Hematopoietic multipotent progenitor cell treated with erythropoietin and hydrocortisone succinate and interleukin-3 and kit ligand, for 15 days (in vitro differentiated cells): ENCODE data around the gene RESF1.
A peak's percentile ranks its signal among the peaks of the same experiment; 100 is the strongest.
"Not testable (repeated sequence)": the region's sequence is repeated elsewhere in the genome, so short reads cannot be mapped to it uniquely, and the experiment has no call there.

Source experiments
- DNase-seq: peaks from one replicate; pipeline ENCODE4 v3.0.0-alpha.2; 2015; ENCODE audit warnings: low spot score

The RESF1 gene

GRCh38 chr12:31959161-31959700 is at the start of gene RESF1:
RESF1 (plus strand) TSS chr12:31959415; CDS start chr12:31980956, 21,541 bp downstream.
- peak; percentile 89 for DNase-seq

- no peak for DNase-seq
Measured at GRCh38 chr12:31914927-31915326, 44.3 kb upstream of the RESF1 start.

GRCh38 chr12:31915446-31915845 is 43.8 kb upstream of the RESF1 start:
- no peak for DNase-seq

GRCh38 chr12:31922341-31923062 is 36.7 kb upstream of the RESF1 start:
- DNase-seq = no peak

GRCh38 chr12:31923063-31923412 is 36.2 kb upstream of the RESF1 start:
- DNase-seq = no peak

GRCh38 chr12:31928246-31929026 is 30.8 kb upstream of the RESF1 start:
- DNase-seq = no peak

- DNase-seq = no peak
Measured at GRCh38 chr12:31929027-31929526, 30.1 kb upstream of the RESF1 start.

GRCh38 chr12:31931796-31932715 is 27.2 kb upstream of the RESF1 start:
- no peak for DNase-seq

- DNase-seq = no peak
Measured at GRCh38 chr12:31944299-31944698, 14.9 kb upstream of the RESF1 start.

GRCh38 chr12:31947971-31948370 is 11.2 kb upstream of the RESF1 start:
- DNase-seq = no peak

- DNase-seq = not testable (repeated sequence)
Measured at GRCh38 chr12:31948697-31949359, 10.4 kb upstream of the RESF1 start.

GRCh38 chr12:31950088-31950487 is 9.1 kb upstream of the RESF1 start:
- DNase-seq = no peak

GRCh38 chr12:31950492-31950891 is 8.7 kb upstream of the RESF1 start:
- no peak for DNase-seq

- DNase-seq = no peak
Measured at GRCh38 chr12:31951008-31951407, 8.2 kb upstream of the RESF1 start.

- DNase-seq = no peak
Measured at GRCh38 chr12:31951939-31952338, 7.3 kb upstream of the RESF1 start.

- no peak for DNase-seq
Measured at GRCh38 chr12:31952418-31952817, 6.8 kb upstream of the RESF1 start.

GRCh38 chr12:31954925-31955858 is 4.0 kb upstream of the RESF1 start:
- DNase-seq = no peak

GRCh38 chr12:31958569-31959160 is 550 bp upstream of the RESF1 start:
- no peak for DNase-seq

GRCh38 chr12:31959701-31960391 is 631 bp downstream of the RESF1 start:
- peak; percentile 76 for DNase-seq
